ENCODE results near the gene LARGE1.
"Not testable (repeated sequence)": the region's sequence is repeated elsewhere in the genome, so short reads cannot be mapped to it uniquely, and the experiment has no call there.

Gene LARGE1

GRCh38 chr22:33883561-33883960 is 36.7 kb downstream of the LARGE1 start:
- DNase-seq: no peak

- DNase-seq: no peak
Observed at GRCh38 chr22:33882991-33883390, 37.3 kb downstream of the LARGE1 start.

- no peak for DNase-seq
Observed at GRCh38 chr22:33880986-33881385, 39.3 kb downstream of the LARGE1 start.

DNA sequence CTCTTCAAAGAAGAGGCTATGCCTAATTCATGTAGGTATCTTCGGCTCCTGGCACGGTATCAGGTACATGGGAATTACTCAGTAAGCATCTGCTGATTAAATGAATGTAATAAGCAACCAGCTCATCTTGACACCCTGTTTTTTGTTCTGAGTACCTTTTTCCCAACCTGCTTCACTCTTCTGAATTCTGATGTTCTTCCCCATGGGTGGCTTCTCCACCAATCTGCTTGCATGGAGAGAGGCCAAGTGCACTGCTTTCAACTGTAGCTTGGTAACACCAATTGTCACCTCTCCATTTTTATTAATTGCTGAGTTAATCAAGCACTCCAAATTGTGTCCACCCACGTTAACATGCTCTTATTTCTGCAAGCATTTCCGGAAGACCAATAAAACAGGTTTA is 40.5 kb downstream of the LARGE1 start:
- no peak for DNase-seq

DNA sequence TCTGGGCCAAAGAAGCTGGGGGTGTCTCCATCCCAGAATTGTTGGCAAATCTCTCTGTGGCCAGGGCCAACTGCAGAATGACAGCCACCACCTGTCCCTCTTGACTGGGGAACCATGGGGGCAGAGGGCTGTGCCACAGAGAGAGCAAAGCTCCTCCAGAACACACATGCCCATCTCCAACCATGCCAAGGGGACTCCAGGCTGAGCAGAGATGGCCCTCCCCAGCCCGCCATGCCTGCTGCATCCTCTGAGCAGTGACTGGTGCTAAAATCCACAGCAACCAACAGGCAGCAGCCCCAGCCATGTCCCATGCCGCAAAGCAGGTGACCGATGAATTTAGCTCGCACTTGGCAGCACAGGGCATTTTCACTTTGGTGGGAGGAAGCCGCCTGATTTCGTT is 45.0 kb downstream of the LARGE1 start:
- no peak for DNase-seq

GRCh38 chr22:33874206-33874605 is 46.1 kb downstream of the LARGE1 start:
- no peak for DNase-seq

GRCh38 chr22:33873666-33874065 is 46.6 kb downstream of the LARGE1 start:
- DNase-seq: no peak

DNA sequence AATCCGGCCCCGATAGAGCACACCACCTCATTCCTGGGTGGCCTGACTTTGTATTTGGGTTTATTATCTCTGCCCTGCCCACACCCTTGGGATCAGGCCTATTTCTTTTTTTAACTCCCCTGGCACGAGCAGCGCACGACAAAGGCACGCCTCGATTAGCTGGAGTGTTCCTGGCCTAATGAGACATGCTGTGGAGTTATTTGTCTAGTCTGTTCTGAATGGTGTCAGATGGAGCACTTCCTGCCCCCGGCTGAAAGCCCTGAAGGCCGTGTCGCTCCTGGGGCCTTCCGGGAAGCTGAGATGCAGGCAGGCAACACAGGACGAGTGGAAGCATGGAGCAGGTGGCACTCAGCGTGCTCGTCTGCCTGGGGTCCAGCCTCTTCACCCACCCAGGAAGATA is 47.1 kb downstream of the LARGE1 start:
- no peak for DNase-seq

DNA sequence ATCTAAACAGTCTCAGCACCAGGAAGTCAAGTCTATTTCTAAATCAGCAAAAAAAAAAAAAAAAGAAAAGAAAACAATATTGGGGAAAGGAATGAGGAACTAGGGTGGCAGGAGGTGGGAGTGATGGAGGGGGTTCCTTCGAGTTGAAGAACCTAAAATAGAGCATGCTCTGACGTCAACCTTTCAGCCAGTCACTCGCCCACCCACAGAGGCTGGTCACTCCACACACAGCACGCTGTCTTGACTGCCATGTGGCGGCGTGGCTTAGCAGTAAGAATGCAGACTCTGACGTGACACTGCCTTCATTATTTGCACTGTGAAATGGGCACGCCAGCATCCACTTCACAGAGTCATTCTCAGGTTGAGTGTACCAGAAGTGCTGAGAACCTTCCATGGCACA is 48.3 kb downstream of the LARGE1 start:
- DNase-seq: no peak

GRCh38 chr22:33869946-33870345 is 50.3 kb downstream of the LARGE1 start:
- no peak for DNase-seq

DNA sequence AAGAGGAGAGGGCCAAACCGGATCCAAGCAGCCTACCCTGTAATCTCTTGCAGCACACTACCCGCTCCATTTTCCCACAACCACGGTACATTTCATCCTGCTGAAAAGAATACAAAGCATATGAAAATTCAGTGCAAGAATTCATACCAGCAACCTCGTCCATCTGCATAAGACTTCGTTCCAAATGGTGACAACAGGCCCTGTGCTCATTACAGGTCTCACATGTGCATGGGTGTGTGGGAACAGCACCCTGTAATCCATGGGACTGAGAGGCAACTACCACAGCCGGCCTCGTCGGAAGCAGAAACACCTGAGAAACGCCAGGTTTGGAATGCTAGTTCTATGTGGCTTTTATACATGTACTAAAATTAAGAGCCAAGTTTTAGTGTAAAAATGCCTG is 52.3 kb downstream of the LARGE1 start:
- DNase-seq: no peak

- DNase-seq: no peak
Observed at GRCh38 chr22:33867118-33867866, 53.0 kb downstream of the LARGE1 start.

DNA sequence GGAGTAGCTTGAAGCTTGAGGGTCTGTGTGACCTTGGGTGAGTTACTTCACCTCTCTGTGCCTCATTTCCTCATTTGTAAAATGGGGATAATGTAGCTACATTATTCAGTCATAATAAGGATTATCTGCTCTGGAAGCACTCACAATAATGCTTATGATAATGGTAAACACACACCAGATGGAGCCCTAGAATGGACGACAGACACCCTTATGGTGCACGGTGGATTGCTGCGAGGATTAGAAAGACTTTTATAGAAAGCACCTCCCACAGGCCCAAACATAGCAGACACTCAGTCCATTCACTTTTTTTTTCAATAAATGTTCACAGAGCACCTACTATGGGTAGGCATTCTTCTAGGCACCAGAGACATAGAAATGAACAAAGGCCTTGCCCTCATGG is 53.8 kb downstream of the LARGE1 start:
- no peak for DNase-seq

DNA sequence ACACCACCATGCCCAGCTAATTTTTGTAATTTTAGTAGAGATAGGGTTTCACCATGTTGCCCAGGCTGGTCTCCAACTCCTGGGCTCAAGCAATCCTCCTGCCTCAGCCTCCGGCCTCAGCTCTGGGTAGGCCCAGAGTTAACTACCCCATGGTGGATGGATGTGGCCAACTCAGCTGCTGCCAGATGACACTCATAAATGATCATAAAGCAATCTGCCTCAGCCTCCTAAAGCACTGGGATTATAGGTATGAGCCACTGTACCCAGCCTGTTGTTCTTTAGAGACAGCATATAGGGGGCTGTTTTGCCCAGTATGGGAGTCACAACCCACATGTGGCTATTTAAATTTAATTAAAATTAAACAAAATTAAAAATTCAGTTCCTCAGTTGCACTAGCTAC is 54.3 kb downstream of the LARGE1 start:
- DNase-seq: no peak

DNA sequence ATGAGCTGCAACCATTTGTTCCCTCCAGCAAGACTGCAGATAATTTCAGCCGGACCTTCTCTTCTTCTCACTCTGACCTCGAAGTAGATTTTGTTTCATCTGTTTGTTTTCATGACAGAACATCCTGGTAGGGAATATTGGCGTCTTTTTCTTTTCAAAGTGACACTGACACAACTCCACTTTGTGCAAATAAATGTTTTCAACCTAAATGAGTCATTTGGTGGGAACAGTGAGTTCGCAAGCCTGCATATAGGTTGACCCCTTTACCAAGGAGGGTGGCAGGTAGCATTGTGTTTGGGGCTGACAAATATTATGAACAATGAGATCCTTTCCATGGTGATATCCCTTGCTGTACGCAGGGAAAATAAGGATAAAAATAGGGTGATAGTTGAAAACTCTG is 55.0 kb downstream of the LARGE1 start:
- no peak for DNase-seq

DNA sequence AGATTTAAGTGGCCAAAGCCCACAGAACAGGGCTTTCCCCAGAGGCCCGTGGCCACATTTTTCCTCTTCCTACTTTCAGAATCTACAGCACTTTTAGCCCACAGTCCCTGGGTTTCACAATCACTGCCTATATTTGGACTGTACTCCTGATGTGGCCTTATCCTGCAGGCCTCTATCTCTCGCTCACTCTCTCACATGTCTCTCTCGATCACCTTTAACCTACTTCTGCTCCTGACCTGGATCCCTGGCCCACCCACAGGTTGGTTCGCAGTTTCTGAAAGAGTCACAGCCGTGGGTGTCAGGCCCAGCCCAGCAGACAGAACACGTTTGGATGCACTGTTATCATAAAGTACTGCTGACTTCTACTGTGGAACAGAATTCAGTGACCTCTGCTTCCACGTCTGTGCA is 55.5 kb downstream of the LARGE1 start:
- DNase-seq: no peak

GRCh38 chr22:33861216-33861875 is 58.9 kb downstream of the LARGE1 start:
- DNase-seq: no peak

GRCh38 chr22:33860386-33860785 is 59.9 kb downstream of the LARGE1 start:
- no peak for DNase-seq

DNA sequence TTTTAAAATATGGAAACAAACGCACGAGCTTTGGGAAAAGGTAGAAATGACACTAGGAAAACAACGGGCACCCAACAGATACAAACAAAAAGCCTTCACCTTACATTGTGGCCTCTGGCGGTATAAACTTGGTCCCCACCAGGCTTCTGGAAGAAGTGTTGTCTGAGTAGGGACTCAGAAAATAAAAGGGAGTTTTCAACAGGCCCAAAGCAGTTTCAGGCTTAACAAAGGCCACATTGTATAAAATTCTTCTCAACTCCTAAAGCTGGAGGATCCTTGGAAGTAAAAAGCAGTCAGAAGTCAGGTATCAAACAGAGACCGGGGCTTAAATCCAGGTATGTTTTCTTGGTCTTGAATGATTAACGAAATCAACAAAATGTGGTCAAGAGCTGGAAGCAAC is 61.0 kb downstream of the LARGE1 start:
- DNase-seq: no peak

DNA sequence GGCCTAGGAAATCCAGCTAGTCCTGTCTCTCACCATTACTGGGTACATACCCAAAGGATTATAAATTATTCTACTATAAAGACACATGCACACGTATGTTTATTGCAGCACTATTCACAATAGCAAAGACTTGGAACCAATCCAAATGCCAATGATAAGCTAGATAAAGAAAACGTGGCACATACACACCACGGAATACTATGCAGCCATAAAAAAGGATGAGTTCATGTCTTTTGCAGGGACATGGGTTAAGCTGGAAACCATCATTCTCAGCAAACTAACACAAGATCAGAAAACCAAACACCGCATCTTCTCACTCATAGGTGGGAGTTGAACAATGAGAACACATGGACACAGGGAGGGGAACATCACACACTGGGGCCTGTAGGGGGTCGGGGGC is 61.6 kb downstream of the LARGE1 start:
- DNase-seq: not testable (repeated sequence)

- not testable (repeated sequence) for DNase-seq
Observed at GRCh38 chr22:33857767-33858166, 62.5 kb downstream of the LARGE1 start.

DNA sequence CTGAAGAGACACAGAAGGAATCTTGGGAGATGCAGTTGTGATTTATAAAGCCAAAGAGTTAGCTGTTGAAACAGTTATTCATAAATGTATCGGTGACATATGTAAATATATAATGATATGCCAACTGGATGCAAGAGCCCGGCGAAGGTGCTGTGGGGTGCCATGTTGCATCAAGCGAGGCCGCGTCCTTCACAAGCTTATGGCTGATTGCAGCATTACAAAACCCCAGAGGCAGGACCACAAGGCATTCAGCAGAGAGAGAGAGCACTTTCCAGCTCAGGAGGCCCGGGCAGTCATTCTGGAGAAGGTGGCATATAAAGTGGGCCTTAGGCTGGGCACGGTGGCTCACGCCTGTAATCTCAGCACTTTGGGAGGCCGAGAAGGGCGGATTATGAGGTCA is 65.6 kb downstream of the LARGE1 start:
- no peak for DNase-seq

DNA sequence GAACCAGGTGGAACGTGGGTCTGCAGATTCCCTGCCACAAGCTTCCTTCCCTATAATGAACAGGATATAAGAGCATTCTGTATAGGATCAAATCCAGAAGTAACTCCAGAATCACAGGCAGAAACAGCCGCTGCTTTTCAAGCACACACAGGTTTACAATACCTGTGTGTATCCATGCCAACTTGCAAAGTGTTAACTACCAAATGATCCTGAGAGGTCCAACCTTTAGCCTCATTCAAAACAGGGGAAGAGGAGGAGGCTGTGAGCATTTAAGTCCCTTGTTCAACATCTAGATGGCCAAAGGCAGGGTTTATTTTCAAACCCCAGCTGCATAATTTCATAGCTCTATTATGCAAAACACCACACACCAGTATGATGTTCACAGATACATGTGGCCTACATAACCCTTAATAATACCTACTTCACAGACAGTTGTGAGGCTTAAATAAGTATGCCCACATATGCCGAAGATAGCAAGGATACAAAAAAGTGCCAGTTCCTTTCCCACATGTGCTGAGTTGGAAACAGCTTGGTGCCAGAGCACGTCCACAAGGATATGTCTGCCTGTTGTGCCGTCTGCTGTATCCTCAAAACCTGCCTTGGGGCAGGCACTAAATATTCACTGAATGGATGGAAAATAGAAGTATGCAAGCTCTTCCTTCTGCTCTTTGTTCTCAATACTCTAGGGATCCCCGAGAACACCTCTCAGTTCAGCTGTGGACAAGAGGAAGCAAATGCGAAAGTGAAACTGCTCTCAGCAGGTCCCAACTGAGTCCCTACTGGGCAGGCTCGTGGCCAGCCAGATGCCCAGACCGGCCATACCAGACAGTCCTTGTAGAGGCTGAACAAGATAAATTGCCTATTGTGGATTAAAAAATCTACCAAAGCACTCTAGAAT is 66.8 kb downstream of the LARGE1 start:
- no peak for DNase-seq
